Measurements from ENCODE around the gene OSBPL2. TPM values are rescaled to one million over a fixed set of nuclear protein-coding genes. Genes with fewer than 3 reads are reported as not detected.
A peak's percentile ranks its signal among the peaks of the same experiment; 100 is the strongest.

Gene OSBPL2
- total RNA-seq, 4 donors from 2014 or later: 48.4 to 65.1 (median 55.8) TPM

DNA sequence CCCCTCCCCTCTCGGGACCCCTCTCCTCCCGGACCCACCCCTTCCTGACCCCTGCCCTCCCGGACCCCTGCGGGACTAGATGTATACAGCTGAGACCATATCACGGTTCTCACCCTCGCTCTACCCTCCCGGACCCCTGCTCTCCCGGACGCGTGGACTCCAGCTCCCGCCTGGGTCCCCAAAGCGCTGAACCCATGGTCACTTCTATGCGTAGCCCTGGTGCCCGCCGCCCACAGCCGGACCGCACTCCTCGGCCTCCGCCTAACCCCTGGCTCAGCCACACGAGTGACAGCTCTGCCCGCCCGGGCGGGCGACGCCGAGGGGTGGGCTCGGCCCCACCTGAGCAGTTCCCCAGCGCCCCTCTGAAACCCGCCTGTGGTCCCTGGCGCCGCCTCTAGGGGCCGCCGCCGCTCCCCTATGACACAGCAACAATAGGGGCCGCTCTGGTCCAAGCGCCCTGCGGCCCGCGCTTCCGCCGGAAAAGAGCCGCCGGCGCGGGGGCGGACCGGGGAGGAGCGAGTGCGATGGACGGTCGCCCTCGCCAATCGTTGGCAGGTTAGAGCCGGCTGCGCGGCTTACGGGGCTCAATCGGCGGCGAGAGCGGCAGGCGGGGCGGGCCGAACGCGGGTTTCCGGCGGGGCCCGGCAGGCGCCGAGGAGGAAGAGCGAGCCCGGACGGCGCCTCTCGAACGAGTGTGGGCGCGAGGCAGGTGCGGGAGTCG is 64.2 kb downstream of the OSBPL2 start, which contains the start of gene ADRM1:
TSS of gene ADRM1 (plus strand) at position 657 of the 721 bp plus-strand sequence. CDS start 572 bp downstream, outside the sequence.
- H3K9me3 ChIP-seq: no peaks in the 10 kb centered on the region
- H3K27me3 ChIP-seq: no peaks in the 10 kb centered on the region
- H3K27ac ChIP-seq: peak within 1 kb of the TSS; percentile 98 to 100 (median 99)
- peak within 1 kb of the TSS; percentile 83 to 100 (median 92) for H3K4me3 ChIP-seq
- peak in 3 of 4 donors; percentile 24 to 82 (median 63) for TF ChIP-seq POLR2A (IDR thresholded peaks at IDR 0.05)
- TF ChIP-seq, protein P1, sequence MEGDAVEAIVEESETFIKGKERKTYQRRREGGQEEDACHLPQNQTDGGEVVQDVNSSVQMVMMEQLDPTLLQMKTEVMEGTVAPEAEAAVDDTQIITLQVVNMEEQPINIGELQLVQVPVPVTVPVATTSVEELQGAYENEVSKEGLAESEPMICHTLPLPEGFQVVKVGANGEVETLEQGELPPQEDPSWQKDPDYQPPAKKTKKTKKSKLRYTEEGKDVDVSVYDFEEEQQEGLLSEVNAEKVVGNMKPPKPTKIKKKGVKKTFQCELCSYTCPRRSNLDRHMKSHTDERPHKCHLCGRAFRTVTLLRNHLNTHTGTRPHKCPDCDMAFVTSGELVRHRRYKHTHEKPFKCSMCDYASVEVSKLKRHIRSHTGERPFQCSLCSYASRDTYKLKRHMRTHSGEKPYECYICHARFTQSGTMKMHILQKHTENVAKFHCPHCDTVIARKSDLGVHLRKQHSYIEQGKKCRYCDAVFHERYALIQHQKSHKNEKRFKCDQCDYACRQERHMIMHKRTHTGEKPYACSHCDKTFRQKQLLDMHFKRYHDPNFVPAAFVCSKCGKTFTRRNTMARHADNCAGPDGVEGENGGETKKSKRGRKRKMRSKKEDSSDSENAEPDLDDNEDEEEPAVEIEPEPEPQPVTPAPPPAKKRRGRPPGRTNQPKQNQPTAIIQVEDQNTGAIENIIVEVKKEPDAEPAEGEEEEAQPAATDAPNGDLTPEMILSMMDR (IDR thresholded peaks at IDR 0.05): peak; percentile 90 to 99 (median 98)
- peaks cover 17 to 48% (median 21%) of the 10 kb centered on the region in 3 donors for H3K36me3 ChIP-seq
- peak; percentile 70 for DNase-seq
- intact Hi-C loops (cut with DNase I): loop anchor here (5.0 kb wide), 1 partner anchor 80 kb away; no protein-coding TSS in a partner anchor
- 0% methylated on average over 2 of the region's 81 CpGs; no CpG with 5 or more reads in 1 of the 2 donors for WGBS, 2 donors
- peaks cover 31 to 56% (median 38%) of the 10 kb centered on the region in 3 donors for H3K4me1 ChIP-seq

DNA sequence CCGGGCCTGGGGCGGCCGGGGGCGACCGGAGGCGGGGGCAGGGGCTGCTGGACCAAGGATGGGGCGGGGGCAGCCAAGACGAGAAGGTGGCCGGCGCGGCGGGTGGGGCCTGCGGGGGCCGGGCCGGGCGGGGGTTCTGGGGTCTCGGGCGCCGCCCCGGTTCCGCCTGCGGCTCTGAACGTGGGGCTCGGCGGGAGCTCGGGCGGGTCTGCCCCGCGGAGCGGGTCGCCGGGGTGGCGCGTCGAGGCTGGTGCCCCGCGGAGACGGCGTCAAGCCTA is 64.7 kb downstream of the OSBPL2 start:
- DNase-seq: no peak
- peaks cover 21 to 48% (median 22%) of the 10 kb centered on the region in 3 donors for H3K36me3 ChIP-seq

DNA sequence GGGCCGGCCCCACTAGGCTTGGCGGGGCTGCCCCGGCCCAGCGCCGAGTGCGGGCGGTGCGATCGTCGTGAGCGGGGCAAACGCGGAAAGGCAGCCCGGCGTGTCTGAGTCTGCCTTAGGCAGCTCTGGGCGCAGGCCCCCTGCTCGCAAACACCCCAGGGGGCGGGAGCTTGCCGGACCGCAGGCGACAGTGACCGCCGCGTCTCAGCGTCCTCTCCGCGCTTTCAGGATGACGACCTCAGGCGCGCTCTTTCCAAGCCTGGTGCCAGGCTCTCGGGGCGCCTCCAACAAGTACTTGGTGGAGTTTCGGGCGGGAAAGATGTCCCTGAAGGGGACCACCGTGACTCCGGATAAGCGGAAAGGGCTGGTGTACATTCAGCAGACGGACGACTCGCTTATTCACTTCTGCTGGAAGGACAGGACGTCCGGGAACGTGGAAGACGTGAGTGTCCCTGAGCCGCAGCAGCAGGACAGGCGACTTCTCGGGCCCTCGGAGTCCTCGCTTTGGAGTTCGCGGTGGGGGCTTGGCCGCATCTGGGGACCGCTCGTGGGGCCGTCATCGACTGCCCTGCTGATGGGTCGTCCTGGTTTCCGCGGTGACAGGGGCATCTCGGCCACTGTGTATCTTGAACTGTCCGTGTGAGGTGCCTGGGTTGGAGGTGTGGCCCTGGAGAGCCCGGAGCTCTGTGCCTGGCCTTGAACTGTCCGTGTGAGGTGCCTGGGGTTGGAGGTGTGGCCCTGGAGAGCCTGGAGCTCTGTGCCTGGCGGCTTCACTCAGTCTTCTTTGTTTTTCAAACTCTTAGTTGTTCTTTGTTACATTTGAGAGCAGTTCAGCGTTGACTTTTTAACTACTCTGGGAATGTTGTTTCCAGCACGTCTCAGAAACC is 65.3 kb downstream of the OSBPL2 start:
- WGBS, 2 donors: 3 to 7% methylated on average over 15 of the region's 66 CpGs
- TF ChIP-seq, protein P1 (IDR thresholded peaks at IDR 0.05): no peak
- no peak for TF ChIP-seq POLR2A (IDR thresholded peaks at IDR 0.05)
- H3K36me3 ChIP-seq: peaks cover 26 to 48% (median 28%) of the 10 kb centered on the region in 3 donors

More for the DNA sequence above, 64.7 kb downstream of the OSBPL2 start:
- no CpG with 5 or more reads among the region's 39 CpGs for WGBS, 2 donors
- H3K4me3 ChIP-seq: peak overlapping the region; percentile 83 to 100 (median 92)
- intact Hi-C loops (cut with DNase I): loop anchor here (5.0 kb wide), 1 partner anchor 79 kb away; no protein-coding TSS in a partner anchor
- no peaks in the 10 kb centered on the region for H3K27me3 ChIP-seq
- no peaks in the 10 kb centered on the region for H3K9me3 ChIP-seq
- peak overlapping the region; percentile 87 to 99 (median 98) for H3K27ac ChIP-seq
- H3K4me1 ChIP-seq: peaks cover 31 to 60% (median 43%) of the 10 kb centered on the region in 3 donors
- TF ChIP-seq POLR2A (IDR thresholded peaks at IDR 0.05): no peak
- TF ChIP-seq, protein P1 (IDR thresholded peaks at IDR 0.05): no peak

DNA sequence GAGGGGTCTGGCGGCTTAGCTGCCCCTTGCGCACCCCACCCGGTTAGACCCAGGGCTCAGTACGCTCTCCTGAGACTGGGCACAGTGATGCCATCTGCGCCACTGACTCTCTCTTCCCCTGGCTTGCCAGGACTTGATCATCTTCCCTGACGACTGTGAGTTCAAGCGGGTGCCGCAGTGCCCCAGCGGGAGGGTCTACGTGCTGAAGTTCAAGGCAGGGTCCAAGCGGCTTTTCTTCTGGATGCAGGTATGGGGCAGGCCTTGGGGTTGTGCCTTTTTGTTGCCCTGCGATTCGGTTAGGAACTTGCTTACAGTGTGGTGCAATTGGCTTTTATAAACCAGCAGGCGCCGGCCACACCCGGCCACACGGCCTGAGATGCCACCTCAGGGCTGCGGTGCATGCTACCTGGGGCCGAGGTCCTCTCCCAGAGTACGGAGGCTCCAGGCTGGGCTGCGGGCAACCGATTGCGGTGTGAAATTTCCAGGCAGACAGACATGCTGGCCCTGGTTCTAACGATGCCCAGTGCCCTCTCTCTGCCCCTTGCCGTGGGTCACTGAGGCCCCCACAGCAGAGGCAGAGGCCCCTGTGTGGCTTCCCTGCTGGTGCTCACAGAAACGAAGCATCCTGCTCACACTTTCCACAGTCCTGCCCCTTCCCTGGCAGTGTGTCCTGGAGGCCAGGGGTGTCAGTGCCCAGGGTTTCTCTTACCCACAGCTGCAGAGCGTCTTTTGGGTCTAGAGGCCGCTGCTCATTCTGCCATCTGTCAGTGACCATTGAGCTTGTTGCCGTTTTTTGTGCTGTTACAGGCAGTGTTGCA is 66.2 kb downstream of the OSBPL2 start:
- H3K27ac ChIP-seq: peak overlapping the region; percentile 87 to 99 (median 98)
- H3K27me3 ChIP-seq: no peaks in the 10 kb centered on the region
- no peaks in the 10 kb centered on the region for H3K9me3 ChIP-seq
- H3K36me3 ChIP-seq: peaks cover 30 to 52% (median 32%) of the 10 kb centered on the region in 3 donors
- TF ChIP-seq, protein P1 (IDR thresholded peaks at IDR 0.05): no peak
- no peak for TF ChIP-seq POLR2A (IDR thresholded peaks at IDR 0.05)
- peak overlapping the region; percentile 83 to 100 (median 92) for H3K4me3 ChIP-seq
- 30 to 34% methylated on average over 8 to 14 of the region's 29 CpGs for WGBS, 2 donors
- DNase-seq: no peak
- intact Hi-C loops (cut with DNase I): loop anchor here (5.0 kb wide), 1 partner anchor 78 kb away; no protein-coding TSS in a partner anchor
- H3K4me1 ChIP-seq: peaks cover 31 to 74% (median 46%) of the 10 kb centered on the region in 3 donors

More for the DNA sequence above, 65.3 kb downstream of the OSBPL2 start:
- no peak for DNase-seq
- Histone ChIP-seq H3K27me3 (no peaks in the 10 kb centered on the region), H3K9me3 (no peaks in the 10 kb centered on the region), H3K4me1 (peaks cover 31 to 66% (median 46%) of the 10 kb centered on the region in 3 donors), H3K27ac (peak overlapping the region; percentile 87 to 99 (median 98)), H3K4me3 (peak overlapping the region; percentile 83 to 100 (median 92))
- intact Hi-C loops (cut with DNase I): loop anchor here (5.0 kb wide), 1 partner anchor 79 kb away; no protein-coding TSS in a partner anchor

All from esophagus squamous epithelium (tissue), 5 donors.